Transverse colon (tissue), 4 donors: ENCODE measurements around the gene HSD11B1.

ENCODE experiments used
- POLR2A ChIP-seq: fragments of 450-650 bp; IDR thresholded peaks from one replicate; pipeline ENCODE4 v1.6.1; 2016; ENCODE audit warnings: antibody characterized with exemption, mild to moderate bottlenecking, moderate library complexity
- POLR2AphosphoS5 ChIP-seq, 3 donors: sonication (generic); formaldehyde crosslinking; IDR thresholded peaks; one replicate each; pipeline ENCODE4 v1.6.1; 2016; ENCODE audit warnings: antibody characterized with exemption in 3 of 3
- TF ChIP-seq, protein P1 (sequence below), 5 experiments: fragments of 200-600 bp in 3 of 5; fragments of 450-650 bp in 2 of 5; sonication (generic) in 3 of 5; IDR thresholded peaks; 1 replicate in 2 of 5; 2 replicates in 3 of 5; pipeline ENCODE4 v1.5.1; 2016 to 2017; ENCODE audit warnings: antibody characterized with exemption in 5 of 5, inconsistent platforms in 3 of 5, mild to moderate bottlenecking in 2 of 5, moderate library complexity in 1 of 5

DNA sequence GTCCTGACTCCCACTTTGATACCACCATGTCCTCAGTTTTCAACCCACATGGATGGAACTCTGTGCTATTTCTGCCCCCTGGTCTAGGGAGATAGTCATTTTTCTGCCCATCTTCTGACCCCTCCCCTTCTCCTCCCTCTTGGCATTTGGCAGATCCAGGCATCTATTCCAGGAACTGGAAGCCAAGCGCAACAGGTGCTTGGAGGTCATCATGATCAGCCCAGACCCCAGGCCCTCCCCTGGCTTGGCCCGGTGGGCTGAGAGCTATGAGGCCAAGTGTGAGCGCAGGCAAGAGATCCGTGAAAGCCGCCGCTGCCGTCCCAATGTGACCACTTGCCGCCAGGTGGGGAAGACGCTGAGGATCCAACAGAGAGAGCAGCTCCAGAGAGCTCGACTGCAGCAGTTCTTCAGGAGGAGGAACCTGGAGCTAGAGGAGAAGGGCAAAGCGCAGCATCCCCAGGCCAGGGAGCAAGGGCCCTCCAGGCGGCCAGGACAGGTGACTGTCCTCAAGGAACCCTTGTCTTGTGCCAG is 55.2 kb downstream of the HSD11B1 start:
- TF ChIP-seq, protein P1, sequence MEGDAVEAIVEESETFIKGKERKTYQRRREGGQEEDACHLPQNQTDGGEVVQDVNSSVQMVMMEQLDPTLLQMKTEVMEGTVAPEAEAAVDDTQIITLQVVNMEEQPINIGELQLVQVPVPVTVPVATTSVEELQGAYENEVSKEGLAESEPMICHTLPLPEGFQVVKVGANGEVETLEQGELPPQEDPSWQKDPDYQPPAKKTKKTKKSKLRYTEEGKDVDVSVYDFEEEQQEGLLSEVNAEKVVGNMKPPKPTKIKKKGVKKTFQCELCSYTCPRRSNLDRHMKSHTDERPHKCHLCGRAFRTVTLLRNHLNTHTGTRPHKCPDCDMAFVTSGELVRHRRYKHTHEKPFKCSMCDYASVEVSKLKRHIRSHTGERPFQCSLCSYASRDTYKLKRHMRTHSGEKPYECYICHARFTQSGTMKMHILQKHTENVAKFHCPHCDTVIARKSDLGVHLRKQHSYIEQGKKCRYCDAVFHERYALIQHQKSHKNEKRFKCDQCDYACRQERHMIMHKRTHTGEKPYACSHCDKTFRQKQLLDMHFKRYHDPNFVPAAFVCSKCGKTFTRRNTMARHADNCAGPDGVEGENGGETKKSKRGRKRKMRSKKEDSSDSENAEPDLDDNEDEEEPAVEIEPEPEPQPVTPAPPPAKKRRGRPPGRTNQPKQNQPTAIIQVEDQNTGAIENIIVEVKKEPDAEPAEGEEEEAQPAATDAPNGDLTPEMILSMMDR (IDR thresholded peaks at IDR 0.05), result no peak
- TF ChIP-seq POLR2A (no peak), POLR2AphosphoS5 (IDR thresholded peaks at IDR 0.05) (no peak)
